ENCODE data around the gene CTNND2. TPM values are rescaled to one million over a fixed set of nuclear protein-coding genes. Genes with fewer than 3 reads are reported as not detected.

The CTNND2 gene
- total and polyA plus RNA-seq, 4 donors: 0.30 to 2.2 (median 0.71) TPM

- H3K27ac ChIP-seq (ENCODE audit: low read depth in 1 of 2, low read length in 1 of 2): no peak overlapping the region
- DNase-seq: no peak
- H3K4me1 ChIP-seq (ENCODE audit: control insufficient read depth in 5 of 5, insufficient read depth in 5 of 5, low read length in 5 of 5): no peaks in the 10 kb centered on the region
- WGBS, 2 donors: 85 to 91% methylated on average over 7 of the region's 7 CpGs
- TF ChIP-seq, protein P1, sequence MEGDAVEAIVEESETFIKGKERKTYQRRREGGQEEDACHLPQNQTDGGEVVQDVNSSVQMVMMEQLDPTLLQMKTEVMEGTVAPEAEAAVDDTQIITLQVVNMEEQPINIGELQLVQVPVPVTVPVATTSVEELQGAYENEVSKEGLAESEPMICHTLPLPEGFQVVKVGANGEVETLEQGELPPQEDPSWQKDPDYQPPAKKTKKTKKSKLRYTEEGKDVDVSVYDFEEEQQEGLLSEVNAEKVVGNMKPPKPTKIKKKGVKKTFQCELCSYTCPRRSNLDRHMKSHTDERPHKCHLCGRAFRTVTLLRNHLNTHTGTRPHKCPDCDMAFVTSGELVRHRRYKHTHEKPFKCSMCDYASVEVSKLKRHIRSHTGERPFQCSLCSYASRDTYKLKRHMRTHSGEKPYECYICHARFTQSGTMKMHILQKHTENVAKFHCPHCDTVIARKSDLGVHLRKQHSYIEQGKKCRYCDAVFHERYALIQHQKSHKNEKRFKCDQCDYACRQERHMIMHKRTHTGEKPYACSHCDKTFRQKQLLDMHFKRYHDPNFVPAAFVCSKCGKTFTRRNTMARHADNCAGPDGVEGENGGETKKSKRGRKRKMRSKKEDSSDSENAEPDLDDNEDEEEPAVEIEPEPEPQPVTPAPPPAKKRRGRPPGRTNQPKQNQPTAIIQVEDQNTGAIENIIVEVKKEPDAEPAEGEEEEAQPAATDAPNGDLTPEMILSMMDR (IDR thresholded peaks at IDR 0.05; ENCODE audit: control extremely low read depth, extremely low read depth): no peak
- no peak for ATAC-seq (ENCODE audit: insufficient read depth, low FRiP score)
- no peak overlapping the region for H3K4me3 ChIP-seq
- no peak overlapping the region for H3K9ac ChIP-seq (ENCODE audit: insufficient read depth in 1 of 2, low read length in 2 of 2)
- no peaks in the 10 kb centered on the region for H3K36me3 ChIP-seq (ENCODE audit: control insufficient read depth in 4 of 4, insufficient read depth in 4 of 4, low read length in 4 of 4)
- no peaks in the 10 kb centered on the region for H3K27me3 ChIP-seq (ENCODE audit: control insufficient read depth in 3 of 3, insufficient read depth in 3 of 3, low read length in 2 of 3)
- H3K9me3 ChIP-seq (ENCODE audit: control insufficient read depth in 4 of 4, insufficient read depth in 3 of 4, low read length in 3 of 4): peaks cover 0 to 4% (median 0%) of the 10 kb centered on the region in 4 donors
Measured at GRCh38 chr5:11214864-11215644, 689.2 kb downstream of the CTNND2 start.

- ATAC-seq (ENCODE audit: insufficient read depth, low FRiP score) (no peak), DNase-seq (no peak)
- Histone ChIP-seq H3K9ac (ENCODE audit: insufficient read depth in 1 of 2, low read length in 2 of 2) (no peak overlapping the region), H3K27ac (ENCODE audit: low read depth in 1 of 2, low read length in 1 of 2) (no peak overlapping the region), H3K36me3 (ENCODE audit: control insufficient read depth in 4 of 4, insufficient read depth in 4 of 4, low read length in 4 of 4) (no peaks in the 10 kb centered on the region), H3K4me3 (no peak overlapping the region), H3K27me3 (ENCODE audit: control insufficient read depth in 3 of 3, insufficient read depth in 3 of 3, low read length in 2 of 3) (no peaks in the 10 kb centered on the region), H3K9me3 (ENCODE audit: control insufficient read depth in 4 of 4, insufficient read depth in 3 of 4, low read length in 3 of 4) (peaks cover 0 to 4% (median 0%) of the 10 kb centered on the region in 4 donors), H3K4me1 (ENCODE audit: control insufficient read depth in 5 of 5, insufficient read depth in 5 of 5, low read length in 5 of 5) (no peaks in the 10 kb centered on the region)
- TF ChIP-seq, protein P1 (IDR thresholded peaks at IDR 0.05; ENCODE audit: control extremely low read depth, extremely low read depth): no peak
- WGBS, 2 donors: 62 to 73% methylated on average over 3 of the region's 3 CpGs
Measured at GRCh38 chr5:11212706-11213105, 691.5 kb downstream of the CTNND2 start.

- 90 to 92% methylated on average over 4 of the region's 4 CpGs for WGBS, 2 donors
Measured at GRCh38 chr5:11197726-11198125, 706.5 kb downstream of the CTNND2 start.

More at GRCh38 chr5:11197726-11198125, 706.5 kb downstream of the CTNND2 start:
- H3K4me1 ChIP-seq (ENCODE audit: control insufficient read depth in 5 of 5, insufficient read depth in 5 of 5, low read length in 5 of 5): no peaks in the 10 kb centered on the region
- no peaks in the 10 kb centered on the region for H3K36me3 ChIP-seq (ENCODE audit: control insufficient read depth in 4 of 4, insufficient read depth in 4 of 4, low read length in 4 of 4)
- no peak overlapping the region for H3K9ac ChIP-seq (ENCODE audit: insufficient read depth in 1 of 2, low read length in 2 of 2)
- no peaks in the 10 kb centered on the region for H3K27me3 ChIP-seq (ENCODE audit: control insufficient read depth in 3 of 3, insufficient read depth in 3 of 3, low read length in 2 of 3)
- DNase-seq (no peak), ATAC-seq (ENCODE audit: insufficient read depth, low FRiP score) (no peak)
- TF ChIP-seq, protein P1 (IDR thresholded peaks at IDR 0.05; ENCODE audit: control extremely low read depth, extremely low read depth): no peak
- H3K4me3 ChIP-seq: no peak overlapping the region
- peaks cover 0 to under 1% (median 0%) of the 10 kb centered on the region in 4 donors for H3K9me3 ChIP-seq (ENCODE audit: control insufficient read depth in 4 of 4, insufficient read depth in 3 of 4, low read length in 3 of 4)
- H3K27ac ChIP-seq (ENCODE audit: low read depth in 1 of 2, low read length in 1 of 2): no peak overlapping the region
